HCT116 (cell line): Measurements from ENCODE around the gene RSRC1.

ENCODE experiments used
- ATF3 ChIP-seq: IDR thresholded peaks from 2 replicates; pipeline ENCODE4 v1.6.1; 2012
- CTCF ChIP-seq, 3 experiments: fragments of 200-600 bp in 1 of 3; sonication (generic) in 1 of 3; IDR thresholded peaks in 2 of 3; conservative IDR thresholded peaks in 1 of 3; 2 replicates each; pipeline ENCODE4 v1.5.1; 2012 to 2017; ENCODE audit warnings: low read depth in 2 of 3, low read length in 2 of 3, antibody characterized with exemption in 1 of 3, borderline replicate concordance in 1 of 3, control low read depth in 1 of 3, mild to moderate bottlenecking in 1 of 3, mixed read lengths in 1 of 3, mixed run types in 1 of 3, moderate library complexity in 1 of 3; ENCODE audit not compliant: insufficient read depth in 1 of 3
- EGR1 ChIP-seq: IDR thresholded peaks from 2 replicates; pipeline ENCODE4 v1.6.1; 2012; ENCODE audit warnings: low read depth
- EZH2phosphoT487 ChIP-seq: fragments of 200-600 bp; IDR thresholded peaks from 2 replicates; pipeline ENCODE4 v1.6.1; 2018; ENCODE audit warnings: antibody characterized with exemption, borderline replicate concordance
- FOSL1 ChIP-seq: IDR thresholded peaks from 2 replicates; pipeline ENCODE4 v1.6.1; 2012; ENCODE audit warnings: low read depth
- JUND ChIP-seq: IDR thresholded peaks from 2 replicates; pipeline ENCODE4 v1.6.1; 2012
- POLR2A ChIP-seq: IDR thresholded peaks from 2 replicates; pipeline ENCODE4 v1.7.0; 2011; ENCODE audit warnings: borderline replicate concordance; ENCODE audit not compliant: insufficient read depth, insufficient read length; ENCODE audit errors: extremely low read depth
- POLR2AphosphoS5 ChIP-seq: IDR thresholded peaks from 2 replicates; pipeline ENCODE4 v1.6.1; 2011; ENCODE audit warnings: mild to moderate bottlenecking, low read depth, low read length, moderate library complexity
- RAD21 ChIP-seq: IDR thresholded peaks from 2 replicates; pipeline ENCODE4 v1.6.1; 2012; ENCODE audit warnings: low read depth, mild to moderate bottlenecking

GRCh38 chr3:158509891-158510290, 400.0 kb downstream of the RSRC1 start:
- TF ChIP-seq ATF3, result no peak
- no peak for TF ChIP-seq POLR2A
- TF ChIP-seq JUND, result no peak
- TF ChIP-seq CTCF (IDR thresholded peaks at IDR 0.05 in 2 of 3, conservative IDR thresholded peaks at IDR 0.05 in 1 of 3; ENCODE audit: borderline replicate concordance in 1 of 3, insufficient read depth in 1 of 3, low read depth in 2 of 3, low read length in 2 of 3), result no peak
- TF ChIP-seq POLR2AphosphoS5, result no peak
- TF ChIP-seq EGR1, result no peak
- TF ChIP-seq EZH2phosphoT487, result no peak
- no peak for TF ChIP-seq RAD21
- TF ChIP-seq FOSL1, result no peak
